HCT116 (cell line): ENCODE results near the gene HSPB3. TPM values are rescaled to one million over a fixed set of nuclear protein-coding genes. Genes with fewer than 3 reads are reported as not detected.

Experiments used
- ATAC-seq: fragments of 200-7000 bp; cut with Tn5 transposase; 2 replicates; pipeline ENCODE4 v1.9.1; 2020; ENCODE audit warnings: mild to moderate bottlenecking, moderate library complexity
- BruUV-seq: library from RNA; stranded (reverse); fragments of 400-500 nt; replicated peaks from 2 replicates; lab custom pipeline; 2021; lab: Mats Ljungman, UMichigan
- CTCF ChIA-PET: fragments of 300-600 bp; sonication (Branson Sonifier 250); formaldehyde crosslinking; loops from one replicate; lab custom pipeline; 2021; ENCODE audit warnings: antibody characterized with exemption; lab: Charles Lee
- POLR2A ChIA-PET: fragments of 300-600, 350-600 bp; sonication (Branson Sonifier 250); formaldehyde crosslinking; loops from one replicate; lab custom pipeline; 2021; ENCODE audit warnings: antibody characterized with exemption; lab: Charles Lee
- RAD21 ChIA-PET, 2 experiments: fragments of 300-600 bp; sonication (Branson Sonifier 250); formaldehyde crosslinking; loops; one replicate each; lab custom pipeline; 2023; ENCODE audit warnings: low total read pairs in 2 of 2; ENCODE audit not compliant: uncharacterized antibody in 2 of 2, unreplicated experiment in 2 of 2, low non-redundant PET in 1 of 2; lab: Charles Lee
- DNase-seq: peaks from one replicate; pipeline ENCODE4 v3.0.0-alpha.2; 2010; ENCODE audit warnings: low read depth, low spot score
- H2AFZ ChIP-seq: fragments of 200-600 bp; shearing (Covaris generic), sonication (generic); 2 replicates; pipeline ENCODE4 v1.6.1; 2017; ENCODE audit warnings: low read depth, mixed run types, mixed read lengths, antibody characterized with exemption, low read length; ENCODE audit not compliant: poor library complexity, severe bottlenecking
- H3K27ac ChIP-seq: 2 replicates; pipeline ENCODE4 v1.5.1; 2012; ENCODE audit warnings: low read depth, low read length
- H3K27me3 ChIP-seq: fragments of 200-600 bp; sonication (generic); 2 replicates; pipeline ENCODE4 v1.6.1; 2016; ENCODE audit warnings: mixed run types, low read length, mixed read lengths; ENCODE audit not compliant: insufficient read depth
- H3K36me3 ChIP-seq, 2 experiments: fragments of 200-500 bp in 1 of 2; fragments of 200-600 bp in 1 of 2; sonication (Bioruptor generic) in 1 of 2; sonication (generic) in 1 of 2; 2 replicates each; pipeline versions ENCODE4 v1.5.1 to v1.6.1; 2014 to 2016; ENCODE audit warnings: low read length in 2 of 2, inconsistent platforms in 1 of 2, mixed read lengths in 1 of 2, mixed run types in 1 of 2; ENCODE audit not compliant: insufficient read depth in 2 of 2, control insufficient read depth in 1 of 2
- H3K4me1 ChIP-seq, 2 experiments: fragments of 200-600 bp in 1 of 2; sonication (generic) in 1 of 2; 2 replicates each; pipeline versions ENCODE4 v1.5.1 to v1.6.1; 2012 to 2017; ENCODE audit warnings: low read length in 2 of 2, inconsistent platforms in 1 of 2, mild to moderate bottlenecking in 1 of 2, mixed read lengths in 1 of 2, mixed run types in 1 of 2, moderate library complexity in 1 of 2; ENCODE audit not compliant: insufficient read depth in 2 of 2, control insufficient read depth in 1 of 2
- H3K4me2 ChIP-seq: fragments of 200-600 bp; sonication (generic); 2 replicates; pipeline ENCODE4 v1.6.1; 2017; ENCODE audit warnings: mixed run types, low read length, mixed read lengths
- H3K4me3 ChIP-seq, 2 experiments: fragments of 200-600 bp in 1 of 2; sonication (generic) in 1 of 2; replicated peaks in 1 of 2; 2 replicates each; pipeline ENCODE4 v1.5.1; 2011 to 2016; ENCODE audit warnings: low read length in 2 of 2, control low read depth in 1 of 2, low read depth in 1 of 2, mild to moderate bottlenecking in 1 of 2, mixed read lengths in 1 of 2, mixed run types in 1 of 2
- H3K79me2 ChIP-seq: fragments of 200-600 bp; sonication (generic); 2 replicates; pipeline ENCODE4 v1.6.1; 2017; ENCODE audit warnings: mild to moderate bottlenecking, mixed run types, low read length, moderate library complexity, mixed read lengths; ENCODE audit not compliant: insufficient read depth
- H3K9ac ChIP-seq: fragments of 200-600 bp; sonication (generic); 2 replicates; pipeline ENCODE4 v1.6.1; 2016; ENCODE audit warnings: low read length, mixed read lengths
- H3K9me2 ChIP-seq: fragments of 200-600 bp; sonication (generic), shearing (Covaris generic); 2 replicates; pipeline ENCODE4 v1.6.1; 2017; ENCODE audit warnings: mixed run types, mild to moderate bottlenecking, moderate library complexity; ENCODE audit not compliant: insufficient read depth
- H3K9me3 ChIP-seq, 2 experiments: fragments of 200-500 bp in 1 of 2; fragments of 200-600 bp in 1 of 2; sonication (Bioruptor generic) in 1 of 2; sonication (generic) in 1 of 2; 2 replicates each; pipeline ENCODE4 v1.6.1; 2014 to 2017; ENCODE audit warnings: low read length in 2 of 2, mixed read lengths in 2 of 2, inconsistent platforms in 1 of 2, low read depth in 1 of 2, mild to moderate bottlenecking in 1 of 2, mixed run types in 1 of 2, moderate library complexity in 1 of 2; ENCODE audit not compliant: control insufficient read depth in 1 of 2, insufficient read depth in 1 of 2
- H4K20me1 ChIP-seq: fragments of 200-600 bp; sonication (generic), shearing (Covaris generic); 2 replicates; pipeline ENCODE4 v1.6.1; 2017; ENCODE audit warnings: mixed run types, mild to moderate bottlenecking, moderate library complexity; ENCODE audit not compliant: insufficient read depth
- CBX3 ChIP-seq: IDR thresholded peaks from 2 replicates; pipeline ENCODE4 v1.6.1; 2012; ENCODE audit warnings: low read depth
- EZH2 ChIP-seq: fragments of 200-600 bp; sonication (generic); IDR thresholded peaks from 2 replicates; pipeline ENCODE4 v1.6.1; 2017; ENCODE audit warnings: antibody characterized with exemption, mixed run types
- POLR2AphosphoS5 ChIP-seq: IDR thresholded peaks from 2 replicates; pipeline ENCODE4 v1.6.1; 2011; ENCODE audit warnings: mild to moderate bottlenecking, low read depth, low read length, moderate library complexity
- TCF7L2 ChIP-seq: IDR thresholded peaks from 2 replicates; pipeline ENCODE4 v1.7.0; 2011; ENCODE audit warnings: borderline replicate concordance, inconsistent platforms; ENCODE audit not compliant: insufficient read depth, insufficient read length; ENCODE audit errors: extremely low read depth
- ZFX ChIP-seq: fragments of 450-650 bp; IDR thresholded peaks from 2 replicates; pipeline ENCODE4 v1.6.1; 2017
- ZNF274 ChIP-seq: fragments of 200-500 bp; sonication (Bioruptor generic); IDR thresholded peaks from 2 replicates; pipeline ENCODE4 v1.6.1; 2014; ENCODE audit warnings: mild to moderate bottlenecking, low read depth, low read length, inconsistent platforms
- intact Hi-C: fragments of 100-400 bp; cut with micrococcal nuclease; formaldehyde crosslinking; loops from 2 replicates; pipeline ENCODE4 v1.10.0; 2022
- total RNA-seq: library from RNA; stranded (reverse); gene quantifications from one replicate; pipeline ENCODE4 v1.2.1, GENCODE V29; 2021; ENCODE audit not compliant: unreplicated experiment
- TF ChIP-seq, protein P1 (sequence below): IDR thresholded peaks from 2 replicates; pipeline ENCODE4 v1.6.1; 2012
- TF ChIP-seq, protein P2 (sequence below): IDR thresholded peaks from 2 replicates; pipeline ENCODE4 v1.6.1; 2012; ENCODE audit warnings: low read depth

HSPB3 gene
- total RNA-seq, 1 experiment from 2014 or later = not detected

DNA sequence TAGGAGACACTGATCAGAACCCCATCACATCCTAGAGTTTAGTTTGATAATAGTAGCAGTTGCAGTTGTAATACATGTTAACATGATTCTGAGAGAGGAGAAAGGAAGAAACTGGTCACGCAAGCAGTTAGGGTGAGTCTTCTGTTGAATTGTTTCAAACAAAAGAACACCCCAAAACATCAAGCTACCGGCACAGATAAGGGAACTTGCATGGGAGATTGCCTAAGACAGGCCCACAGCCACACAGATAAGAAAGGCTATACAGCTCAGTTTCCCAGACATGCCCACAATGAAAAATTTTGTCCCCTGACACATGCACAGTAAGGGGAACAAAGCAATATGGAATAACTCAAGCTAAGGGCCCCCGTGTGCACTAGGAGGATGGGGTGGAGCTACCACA is 15.9 kb downstream of the HSPB3 start:
- ATAC-seq (no peak), DNase-seq (no peak)
- Histone ChIP-seq H3K27me3 (no peaks in the 10 kb centered on the region), H3K4me1 (no peaks in the 10 kb centered on the region), H3K9ac (no peak overlapping the region), H4K20me1 (no peaks in the 10 kb centered on the region), H2AFZ (no peak overlapping the region), H3K27ac (no peak overlapping the region), H3K9me3 (no peaks in the 10 kb centered on the region), H3K4me3 (no peak overlapping the region), H3K9me2 (no peaks in the 10 kb centered on the region), H3K4me2 (no peak overlapping the region), H3K79me2 (no peaks in the 10 kb centered on the region), H3K36me3 (no peaks in the 10 kb centered on the region)
- ChIA-PET CTCF (no interaction called here), POLR2A (no interaction called here), RAD21 (no interaction called here)
- TF ChIP-seq ZNF274 = no peak
- TF ChIP-seq POLR2AphosphoS5 = no peak
- TF ChIP-seq EZH2 = no peak
- TF ChIP-seq, protein P1, sequence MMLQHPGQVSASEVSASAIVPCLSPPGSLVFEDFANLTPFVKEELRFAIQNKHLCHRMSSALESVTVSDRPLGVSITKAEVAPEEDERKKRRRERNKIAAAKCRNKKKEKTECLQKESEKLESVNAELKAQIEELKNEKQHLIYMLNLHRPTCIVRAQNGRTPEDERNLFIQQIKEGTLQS = no peak
- TF ChIP-seq, protein P2, sequence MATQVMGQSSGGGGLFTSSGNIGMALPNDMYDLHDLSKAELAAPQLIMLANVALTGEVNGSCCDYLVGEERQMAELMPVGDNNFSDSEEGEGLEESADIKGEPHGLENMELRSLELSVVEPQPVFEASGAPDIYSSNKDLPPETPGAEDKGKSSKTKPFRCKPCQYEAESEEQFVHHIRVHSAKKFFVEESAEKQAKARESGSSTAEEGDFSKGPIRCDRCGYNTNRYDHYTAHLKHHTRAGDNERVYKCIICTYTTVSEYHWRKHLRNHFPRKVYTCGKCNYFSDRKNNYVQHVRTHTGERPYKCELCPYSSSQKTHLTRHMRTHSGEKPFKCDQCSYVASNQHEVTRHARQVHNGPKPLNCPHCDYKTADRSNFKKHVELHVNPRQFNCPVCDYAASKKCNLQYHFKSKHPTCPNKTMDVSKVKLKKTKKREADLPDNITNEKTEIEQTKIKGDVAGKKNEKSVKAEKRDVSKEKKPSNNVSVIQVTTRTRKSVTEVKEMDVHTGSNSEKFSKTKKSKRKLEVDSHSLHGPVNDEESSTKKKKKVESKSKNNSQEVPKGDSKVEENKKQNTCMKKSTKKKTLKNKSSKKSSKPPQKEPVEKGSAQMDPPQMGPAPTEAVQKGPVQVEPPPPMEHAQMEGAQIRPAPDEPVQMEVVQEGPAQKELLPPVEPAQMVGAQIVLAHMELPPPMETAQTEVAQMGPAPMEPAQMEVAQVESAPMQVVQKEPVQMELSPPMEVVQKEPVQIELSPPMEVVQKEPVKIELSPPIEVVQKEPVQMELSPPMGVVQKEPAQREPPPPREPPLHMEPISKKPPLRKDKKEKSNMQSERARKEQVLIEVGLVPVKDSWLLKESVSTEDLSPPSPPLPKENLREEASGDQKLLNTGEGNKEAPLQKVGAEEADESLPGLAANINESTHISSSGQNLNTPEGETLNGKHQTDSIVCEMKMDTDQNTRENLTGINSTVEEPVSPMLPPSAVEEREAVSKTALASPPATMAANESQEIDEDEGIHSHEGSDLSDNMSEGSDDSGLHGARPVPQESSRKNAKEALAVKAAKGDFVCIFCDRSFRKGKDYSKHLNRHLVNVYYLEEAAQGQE = no peak
- TF ChIP-seq ZFX = no peak
- no peak for TF ChIP-seq CBX3
- TF ChIP-seq TCF7L2 = no peak
- intact Hi-C loops = no loop called here
- BruUV-seq = no TSS peak
